ENCODE measurements around the gene KRTAP4-5.
"Not testable (repeated sequence)": the region's sequence is repeated elsewhere in the genome, so short reads cannot be mapped to it uniquely, and the experiment has no call there.

KRTAP4-5 gene

DNA sequence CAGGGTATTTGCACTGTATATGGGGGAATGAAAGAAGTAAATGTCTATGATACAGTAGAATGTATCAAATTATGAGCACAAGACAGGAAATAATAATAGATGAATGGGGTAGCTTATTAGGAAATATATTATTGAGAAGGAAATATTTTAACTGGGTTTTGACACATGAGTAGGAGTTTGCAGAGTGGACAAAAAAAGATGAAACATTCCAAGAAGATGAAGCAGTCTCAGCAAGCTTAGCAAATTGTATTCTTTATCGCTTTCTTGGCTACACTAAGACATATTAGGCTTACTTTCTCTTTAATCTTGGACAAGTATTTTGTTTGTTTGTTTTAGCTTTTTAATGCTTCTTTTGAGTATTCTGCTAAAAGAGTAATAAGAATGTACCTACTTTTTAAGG lies 45.7 kb downstream of the KRTAP4-5 start:
- no peak overlapping the region for H3K4me3 ChIP-seq (ENCODE audit: low read length)

DNA sequence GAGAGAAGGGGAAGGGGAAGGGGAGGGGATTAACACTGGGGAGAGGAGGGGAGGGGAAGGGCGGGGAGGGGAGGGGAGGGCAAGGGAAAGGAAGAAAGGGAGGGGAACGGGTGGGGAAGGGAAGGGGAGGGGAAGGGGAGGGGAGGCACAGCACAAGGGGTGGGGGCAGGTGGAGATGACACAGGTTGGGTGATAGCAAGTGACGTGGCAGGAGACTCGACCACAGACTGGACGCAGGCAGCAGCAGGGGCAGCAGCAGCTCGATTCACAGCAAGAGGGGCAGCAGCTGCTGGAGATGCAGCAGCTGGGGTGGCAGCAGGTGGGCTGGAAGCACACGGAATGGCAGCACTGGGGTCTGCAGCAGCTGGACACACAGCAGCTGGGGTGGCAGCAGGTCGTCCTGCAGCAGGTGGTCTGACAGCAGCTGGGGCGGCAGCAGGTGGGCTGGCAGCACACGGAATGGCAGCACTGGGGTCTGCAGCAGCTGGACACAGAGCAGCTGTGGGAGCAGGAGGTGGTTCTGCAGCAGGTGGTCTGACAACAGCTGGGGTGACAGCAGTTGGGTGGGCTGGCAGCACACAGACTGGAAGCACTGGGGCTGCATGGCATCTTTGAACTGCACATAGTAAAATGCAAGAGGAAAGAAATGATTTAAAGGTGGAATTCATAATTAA lies 47.9 kb downstream of the KRTAP4-5 start, which contains the start of gene KRTAP4-16:
TSS of gene KRTAP4-16 (minus strand) at position 624 of the 674 bp plus-strand sequence. CDS start at position 624, 0 bp downstream.
- H3K4me3 ChIP-seq (ENCODE audit: low read length): no peak within 1 kb of the TSS
- TF ChIP-seq, protein P1, sequence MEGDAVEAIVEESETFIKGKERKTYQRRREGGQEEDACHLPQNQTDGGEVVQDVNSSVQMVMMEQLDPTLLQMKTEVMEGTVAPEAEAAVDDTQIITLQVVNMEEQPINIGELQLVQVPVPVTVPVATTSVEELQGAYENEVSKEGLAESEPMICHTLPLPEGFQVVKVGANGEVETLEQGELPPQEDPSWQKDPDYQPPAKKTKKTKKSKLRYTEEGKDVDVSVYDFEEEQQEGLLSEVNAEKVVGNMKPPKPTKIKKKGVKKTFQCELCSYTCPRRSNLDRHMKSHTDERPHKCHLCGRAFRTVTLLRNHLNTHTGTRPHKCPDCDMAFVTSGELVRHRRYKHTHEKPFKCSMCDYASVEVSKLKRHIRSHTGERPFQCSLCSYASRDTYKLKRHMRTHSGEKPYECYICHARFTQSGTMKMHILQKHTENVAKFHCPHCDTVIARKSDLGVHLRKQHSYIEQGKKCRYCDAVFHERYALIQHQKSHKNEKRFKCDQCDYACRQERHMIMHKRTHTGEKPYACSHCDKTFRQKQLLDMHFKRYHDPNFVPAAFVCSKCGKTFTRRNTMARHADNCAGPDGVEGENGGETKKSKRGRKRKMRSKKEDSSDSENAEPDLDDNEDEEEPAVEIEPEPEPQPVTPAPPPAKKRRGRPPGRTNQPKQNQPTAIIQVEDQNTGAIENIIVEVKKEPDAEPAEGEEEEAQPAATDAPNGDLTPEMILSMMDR (conservative IDR thresholded peaks at IDR 0.05; ENCODE audit: low read length): no peak
- DNase-seq (ENCODE audit: low read depth): no peak

More for the DNA sequence above, 45.7 kb downstream of the KRTAP4-5 start:
- TF ChIP-seq, protein P1 (conservative IDR thresholded peaks at IDR 0.05; ENCODE audit: low read length): no peak
- DNase-seq (ENCODE audit: low read depth): no peak

DNA sequence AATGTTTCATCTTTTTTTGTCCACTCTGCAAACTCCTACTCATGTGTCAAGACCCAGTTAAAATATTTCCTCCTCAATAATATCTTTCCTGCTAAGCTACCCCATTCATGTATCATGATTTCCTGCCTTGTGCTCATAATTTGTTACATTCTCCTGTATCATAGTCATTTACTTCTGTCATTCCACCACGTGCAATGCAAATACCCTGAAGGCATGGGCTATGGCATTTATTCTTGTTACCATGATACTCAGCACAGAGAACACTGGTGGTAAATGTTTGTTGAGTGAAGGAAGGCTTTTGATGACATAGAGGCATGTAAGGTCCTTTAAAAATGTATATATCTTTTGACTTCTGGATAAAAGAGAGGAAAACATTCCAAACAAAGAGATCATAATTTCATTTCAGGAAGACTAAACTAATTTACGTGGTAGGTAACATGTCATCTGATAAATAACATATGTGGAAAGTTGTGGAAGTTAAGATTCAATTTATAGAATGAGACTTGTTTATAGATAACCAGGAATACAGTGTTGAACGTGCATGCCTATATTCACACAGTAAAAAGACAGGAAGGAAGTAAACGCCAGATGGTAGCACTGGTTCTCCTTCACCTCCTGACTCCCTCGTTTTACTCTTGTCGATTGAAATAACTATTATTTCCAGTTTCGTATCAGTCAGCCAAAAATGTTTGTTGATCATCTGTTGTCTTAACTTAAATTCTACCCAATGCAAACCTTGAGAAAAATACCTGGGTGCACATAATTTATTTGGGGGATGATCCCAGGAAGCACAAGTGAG lies 49.7 kb downstream of the KRTAP4-5 start:
- not testable (repeated sequence) for H3K4me3 ChIP-seq (ENCODE audit: low read length)
- DNase-seq (ENCODE audit: low read depth): peak; percentile 77

All from AG10803 (cell line).